B cell (primary cell): ENCODE measurements around the gene EPB41.

Experiments
- CTCF ChIP-seq: fragments of 200-600 bp; IDR thresholded peaks from one replicate; pipeline ENCODE4 v1.8.0; 2022; ENCODE audit warnings: antibody characterized with exemption, mild to moderate bottlenecking
- EZH2 ChIP-seq: IDR thresholded peaks from 2 replicates; pipeline ENCODE4 v1.6.1; 2012; ENCODE audit warnings: borderline replicate concordance, low read depth, mild to moderate bottlenecking, moderate library complexity, low read length; ENCODE audit not compliant: insufficient read depth, poor library complexity, severe bottlenecking

GRCh38 chr1:29083317-29084195 is 169.2 kb downstream of the EPB41 start:
- TF ChIP-seq CTCF (no peak), EZH2 (no peak)
